HepG2 (cell line): ENCODE measurements around the gene ZNF326. TPM values are rescaled to one million over a fixed set of nuclear protein-coding genes. Genes with fewer than 3 reads are reported as not detected.
A peak's percentile ranks its signal among the peaks of the same experiment; 100 is the strongest.

Experiments
- ARNTL ChIP-seq: sonication (generic); formaldehyde crosslinking; IDR thresholded peaks from 2 replicates; pipeline ENCODE4 v1.4.0; 2020; ENCODE audit warnings: mild to moderate bottlenecking, missing genetic modification reagents
- MLXIP ChIP-seq: sonication (generic); formaldehyde crosslinking; IDR thresholded peaks from 2 replicates; pipeline ENCODE4 v1.9.0; 2021; ENCODE audit warnings: missing genetic modification reagents, borderline replicate concordance
- MXD1 ChIP-seq: sonication (generic); formaldehyde crosslinking; IDR thresholded peaks from 2 replicates; pipeline ENCODE4 v1.4.0; 2020; ENCODE audit warnings: mild to moderate bottlenecking, missing genetic modification reagents
- NCOR1 ChIP-seq: fragments of 200-600 bp; sonication (generic); IDR thresholded peaks from 2 replicates; pipeline ENCODE4 v1.7.0; 2017; ENCODE audit warnings: antibody characterized with exemption, low read length, borderline replicate concordance
- NFE2L1 ChIP-seq: sonication (generic); formaldehyde crosslinking; IDR thresholded peaks from 2 replicates; pipeline ENCODE4 v1.4.0; 2020; ENCODE audit warnings: missing genetic modification reagents, mild to moderate bottlenecking, borderline replicate concordance
- PAXIP1 ChIP-seq: sonication (generic); formaldehyde crosslinking; conservative IDR thresholded peaks from 2 replicates; pipeline ENCODE4 v1.4.0; 2020; ENCODE audit warnings: mild to moderate bottlenecking, missing genetic modification reagents, moderate library complexity
- PLRG1 ChIP-seq: fragments of 450-650 bp; conservative IDR thresholded peaks from 2 replicates; pipeline ENCODE4 v1.6.1; 2016
- RERE ChIP-seq: IDR thresholded peaks from 2 replicates; pipeline ENCODE4 v1.6.1; 2016; ENCODE audit warnings: low read depth, missing genetic modification reagents, missing compliant biosample characterization
- SMARCE1 ChIP-seq: fragments of 450-650 bp; IDR thresholded peaks from 2 replicates; pipeline ENCODE4 v1.6.1; 2017; ENCODE audit warnings: borderline replicate concordance
- SNAPC5 ChIP-seq: sonication (generic); formaldehyde crosslinking; IDR thresholded peaks from 2 replicates; pipeline ENCODE4 v1.8.1; 2023; ENCODE audit warnings: mild to moderate bottlenecking, missing genetic modification reagents, borderline replicate concordance
- YEATS4 ChIP-seq: sonication (generic); formaldehyde crosslinking; IDR thresholded peaks from 2 replicates; pipeline ENCODE4 v1.4.0; 2020; ENCODE audit warnings: missing genetic modification reagents, borderline replicate concordance
- ZNF230 ChIP-seq: sonication (generic); formaldehyde crosslinking; IDR thresholded peaks from 2 replicates; pipeline ENCODE4 v1.4.0; 2020; ENCODE audit warnings: mild to moderate bottlenecking, missing genetic modification reagents
- ZNF296 ChIP-seq: sonication (generic); formaldehyde crosslinking; conservative IDR thresholded peaks from 2 replicates; pipeline ENCODE4 v1.5.0; 2020; ENCODE audit warnings: mild to moderate bottlenecking, missing genetic modification reagents
- ZNF570 ChIP-seq: sonication (generic); formaldehyde crosslinking; IDR thresholded peaks from 2 replicates; pipeline ENCODE4 v1.4.0; 2020; ENCODE audit warnings: mild to moderate bottlenecking, missing genetic modification reagents, borderline replicate concordance
- polyA plus RNA-seq, 8 experiments: library from polyadenylated mRNA; depleted of rRNA in 3 of 8; stranded (reverse) in 7 of 8; unstranded in 1 of 8; fragments of >200 nt; fragmentation: Illumina TruSeq in 4 of 8; extraction: Trizol in 4 of 8; gene quantifications; 2 replicates each; pipeline versions ENCODE4 v1.2.1 to v1.2.3, GENCODE V29; 2011 to 2016; ENCODE audit warnings: low read depth in 4 of 8, missing spikeins in 1 of 8, mixed read lengths in 1 of 8; ENCODE audit not compliant: insufficient read depth in 1 of 8
- total RNA-seq, 5 experiments: library from RNA; depleted of rRNA; stranded (reverse); fragments of >200 nt; fragmentation: Illumina TruSeq; extraction: Trizol; gene quantifications; 2 replicates each; pipeline ENCODE4 v1.2.3, GENCODE V29; 2016; ENCODE audit warnings: low read depth in 1 of 5

Gene ZNF326
- total and polyA plus RNA-seq, 2 of the 13 experiments (the other 11 are each of a cell fraction or from before 2014, with no cell fraction given), result 6.3 to 16.4 TPM

- TF ChIP-seq SNAPC5 (CRISPR knock-in tag) (no peak), PLRG1 (no peak), YEATS4 (CRISPR knock-in tag) (peak; percentile 99), NCOR1 (no peak), SMARCE1 (no peak), ZNF296 (CRISPR knock-in tag) (peak; percentile 77; the same call in 1 of the 2 replicates), ARNTL (peak; percentile 71; the same call in 1 of the 2 replicates), PAXIP1 (peak; percentile 50; the same call in 1 of the 2 replicates), MLXIP (peak; percentile 87; the same call in 1 of the 2 replicates), ZNF230 (CRISPR knock-in tag) (0 out of 2 replicates have a peak, but pooled peaks have one; percentile 50), ZNF570 (CRISPR knock-in tag) (0 out of 2 replicates have a peak, but pooled peaks have one; percentile 32), NFE2L1 (CRISPR knock-in tag) (no peak), RERE (CRISPR knock-in tag) (peak; percentile 45; the same call in 1 of the 2 replicates), MXD1 (CRISPR knock-in tag) (peak; percentile 62; the same call in 1 of the 2 replicates)
Measured at GRCh38 chr1:89994805-89995597, at the start of gene ZNF326 (continued).
